ENCODE measurements around the gene MAP2K1. TPM values are rescaled to one million over a fixed set of nuclear protein-coding genes. Genes with fewer than 3 reads are reported as not detected.

Gene MAP2K1
- total and polyA plus RNA-seq, 9 of the 15 experiments (the other 6 are each of a cell fraction or from before 2014, with no cell fraction given), result 7.5 to 58.3 (median 30.0) TPM

DNA sequence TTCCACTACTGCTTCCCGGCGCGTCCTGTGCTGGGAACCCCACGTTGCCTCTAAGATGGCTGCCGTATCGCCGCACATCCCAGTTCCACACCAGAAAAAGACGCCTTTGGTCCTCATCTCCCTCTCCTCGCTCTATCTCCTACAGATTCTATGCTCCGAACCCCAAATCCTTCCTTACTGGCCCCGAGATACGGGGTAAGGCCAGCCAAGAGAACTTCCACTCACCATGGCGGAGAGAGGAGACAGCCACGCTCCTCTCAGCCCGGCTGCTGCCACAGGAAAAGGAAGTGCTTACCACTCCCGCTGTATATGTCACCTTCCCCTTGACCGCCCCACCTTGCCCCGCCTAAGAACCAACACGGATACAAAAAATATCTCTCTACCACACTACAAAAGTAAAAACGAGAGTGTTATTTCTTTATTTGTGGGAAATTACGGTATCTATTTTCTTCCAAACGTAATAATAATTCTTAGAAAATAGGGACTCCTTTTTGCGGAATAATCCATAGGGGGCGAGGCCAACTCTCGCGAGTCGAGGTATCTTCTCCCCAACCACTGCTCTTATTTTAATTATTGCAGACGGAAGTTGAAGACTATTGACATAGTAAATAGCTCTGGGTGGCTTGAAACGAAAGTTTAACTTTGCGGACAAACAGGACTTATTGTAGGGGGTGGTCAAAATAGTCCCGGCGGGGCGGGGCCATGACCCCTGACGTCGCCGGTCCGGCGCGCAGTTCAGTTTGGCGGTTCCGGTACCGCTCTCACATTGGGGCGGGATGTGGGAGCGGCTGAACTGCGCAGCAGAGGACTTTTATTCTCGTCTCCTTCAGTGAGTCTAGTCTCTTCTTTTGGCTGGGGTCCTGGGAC is 118.1 kb downstream of the MAP2K1 start, which contains the start of the genes RPL4 and ZWILCH (continued):
- TF ChIP-seq NFXL1 (CRISPR knock-in tag; IDR thresholded peaks at IDR 0.05) (no peak), LARP7 (IDR thresholded peaks at IDR 0.05) (peak; percentile 87), BCL6 (CRISPR knock-in tag; IDR thresholded peaks at IDR 0.05) (no peak), GTF2A2 (tag; IDR thresholded peaks at IDR 0.05) (peak; percentile 96), TAF7 (tag; IDR thresholded peaks at IDR 0.05) (peak; percentile 98), KLF10 (CRISPR knock-in tag; IDR thresholded peaks at IDR 0.05) (no peak), ESRRA (IDR thresholded peaks at IDR 0.05; ENCODE audit: borderline replicate concordance, low read depth) (peak; percentile 59; the same call in 1 of the 2 replicates), POLR2G (IDR thresholded peaks at IDR 0.05; ENCODE audit: low read depth, low read length) (peak; percentile 87), NR2C2 (CRISPR knock-in tag; IDR thresholded peaks at IDR 0.05) (no peak), NR2C2 (tag; IDR thresholded peaks at IDR 0.05) (peak; percentile 98), PRMT5 (CRISPR knock-in tag; IDR thresholded peaks at IDR 0.05) (no peak), CBX3 (IDR thresholded peaks at IDR 0.05; ENCODE audit: borderline replicate concordance in 1 of 2, low read length in 2 of 2) (0 out of 3 replicates have a peak, but pooled peaks of 1 of the 2 experiments have one; percentile 16), ZNF77 (CRISPR knock-in tag; IDR thresholded peaks at IDR 0.05) (no peak), GABPB2 (CRISPR knock-in tag; conservative IDR thresholded peaks at IDR 0.05) (no peak), NR2F6 (CRISPR knock-in tag; IDR thresholded peaks at IDR 0.05) (no peak), ERF (CRISPR knock-in tag; IDR thresholded peaks at IDR 0.05) (no peak), TARDBP (IDR thresholded peaks at IDR 0.05) (peak; percentile 57; the same call in 1 of the 2 replicates), HDAC1 (IDR thresholded peaks at IDR 0.05) (peak; percentile 80 to 99; a peak in 3 of 4 replicates)
- TF ChIP-seq, protein P1, sequence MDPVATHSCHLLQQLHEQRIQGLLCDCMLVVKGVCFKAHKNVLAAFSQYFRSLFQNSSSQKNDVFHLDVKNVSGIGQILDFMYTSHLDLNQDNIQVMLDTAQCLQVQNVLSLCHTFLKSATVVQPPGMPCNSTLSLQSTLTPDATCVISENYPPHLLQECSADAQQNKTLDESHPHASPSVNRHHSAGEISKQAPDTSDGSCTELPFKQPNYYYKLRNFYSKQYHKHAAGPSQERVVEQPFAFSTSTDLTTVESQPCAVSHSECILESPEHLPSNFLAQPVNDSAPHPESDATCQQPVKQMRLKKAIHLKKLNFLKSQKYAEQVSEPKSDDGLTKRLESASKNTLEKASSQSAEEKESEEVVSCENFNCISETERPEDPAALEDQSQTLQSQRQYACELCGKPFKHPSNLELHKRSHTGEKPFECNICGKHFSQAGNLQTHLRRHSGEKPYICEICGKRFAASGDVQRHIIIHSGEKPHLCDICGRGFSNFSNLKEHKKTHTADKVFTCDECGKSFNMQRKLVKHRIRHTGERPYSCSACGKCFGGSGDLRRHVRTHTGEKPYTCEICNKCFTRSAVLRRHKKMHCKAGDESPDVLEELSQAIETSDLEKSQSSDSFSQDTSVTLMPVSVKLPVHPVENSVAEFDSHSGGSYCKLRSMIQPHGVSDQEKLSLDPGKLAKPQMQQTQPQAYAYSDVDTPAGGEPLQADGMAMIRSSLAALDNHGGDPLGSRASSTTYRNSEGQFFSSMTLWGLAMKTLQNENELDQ (CRISPR knock-in tag; IDR thresholded peaks at IDR 0.05; ENCODE audit: borderline replicate concordance), result no peak
- TF ChIP-seq, protein P2, sequence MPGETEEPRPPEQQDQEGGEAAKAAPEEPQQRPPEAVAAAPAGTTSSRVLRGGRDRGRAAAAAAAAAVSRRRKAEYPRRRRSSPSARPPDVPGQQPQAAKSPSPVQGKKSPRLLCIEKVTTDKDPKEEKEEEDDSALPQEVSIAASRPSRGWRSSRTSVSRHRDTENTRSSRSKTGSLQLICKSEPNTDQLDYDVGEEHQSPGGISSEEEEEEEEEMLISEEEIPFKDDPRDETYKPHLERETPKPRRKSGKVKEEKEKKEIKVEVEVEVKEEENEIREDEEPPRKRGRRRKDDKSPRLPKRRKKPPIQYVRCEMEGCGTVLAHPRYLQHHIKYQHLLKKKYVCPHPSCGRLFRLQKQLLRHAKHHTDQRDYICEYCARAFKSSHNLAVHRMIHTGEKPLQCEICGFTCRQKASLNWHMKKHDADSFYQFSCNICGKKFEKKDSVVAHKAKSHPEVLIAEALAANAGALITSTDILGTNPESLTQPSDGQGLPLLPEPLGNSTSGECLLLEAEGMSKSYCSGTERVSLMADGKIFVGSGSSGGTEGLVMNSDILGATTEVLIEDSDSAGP (CRISPR knock-in tag; IDR thresholded peaks at IDR 0.05), result no peak
- TF ChIP-seq, protein P3, sequence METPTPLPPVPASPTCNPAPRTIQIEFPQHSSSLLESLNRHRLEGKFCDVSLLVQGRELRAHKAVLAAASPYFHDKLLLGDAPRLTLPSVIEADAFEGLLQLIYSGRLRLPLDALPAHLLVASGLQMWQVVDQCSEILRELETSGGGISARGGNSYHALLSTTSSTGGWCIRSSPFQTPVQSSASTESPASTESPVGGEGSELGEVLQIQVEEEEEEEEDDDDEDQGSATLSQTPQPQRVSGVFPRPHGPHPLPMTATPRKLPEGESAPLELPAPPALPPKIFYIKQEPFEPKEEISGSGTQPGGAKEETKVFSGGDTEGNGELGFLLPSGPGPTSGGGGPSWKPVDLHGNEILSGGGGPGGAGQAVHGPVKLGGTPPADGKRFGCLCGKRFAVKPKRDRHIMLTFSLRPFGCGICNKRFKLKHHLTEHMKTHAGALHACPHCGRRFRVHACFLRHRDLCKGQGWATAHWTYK (CRISPR knock-in tag; IDR thresholded peaks at IDR 0.05), result no peak
- TF ChIP-seq, protein P4, sequence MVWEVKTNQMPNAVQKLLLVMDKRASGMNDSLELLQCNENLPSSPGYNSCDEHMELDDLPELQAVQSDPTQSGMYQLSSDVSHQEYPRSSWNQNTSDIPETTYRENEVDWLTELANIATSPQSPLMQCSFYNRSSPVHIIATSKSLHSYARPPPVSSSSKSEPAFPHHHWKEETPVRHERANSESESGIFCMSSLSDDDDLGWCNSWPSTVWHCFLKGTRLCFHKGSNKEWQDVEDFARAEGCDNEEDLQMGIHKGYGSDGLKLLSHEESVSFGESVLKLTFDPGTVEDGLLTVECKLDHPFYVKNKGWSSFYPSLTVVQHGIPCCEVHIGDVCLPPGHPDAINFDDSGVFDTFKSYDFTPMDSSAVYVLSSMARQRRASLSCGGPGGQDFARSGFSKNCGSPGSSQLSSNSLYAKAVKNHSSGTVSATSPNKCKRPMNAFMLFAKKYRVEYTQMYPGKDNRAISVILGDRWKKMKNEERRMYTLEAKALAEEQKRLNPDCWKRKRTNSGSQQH (CRISPR knock-in tag; IDR thresholded peaks at IDR 0.05), result peak; percentile 84
